ENCODE data around the gene RPS14.

The RPS14 gene

DNA sequence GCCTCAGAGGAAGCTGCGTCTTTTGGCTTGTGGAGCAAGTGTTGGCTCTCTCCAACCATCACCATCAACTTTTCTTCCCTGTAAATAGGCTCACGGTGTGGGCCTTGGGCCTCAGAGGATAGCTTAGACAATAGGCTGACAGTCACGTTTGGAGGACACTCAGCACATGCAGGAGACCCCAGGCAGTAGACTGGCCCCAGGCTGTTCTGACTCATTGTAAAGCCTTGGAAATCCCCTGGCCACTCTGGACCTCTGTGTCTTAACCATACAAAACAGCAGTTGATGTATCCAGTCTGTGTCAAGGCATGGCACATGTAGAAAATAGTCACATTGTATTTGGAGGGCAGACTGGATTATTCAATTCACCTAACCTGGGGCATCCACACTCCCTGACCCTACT is 55.4 kb downstream of the RPS14 start:
- no peak overlapping the region for H3K4me3 ChIP-seq (ENCODE audit: low read depth, low read length)
- TF ChIP-seq MAX (IDR thresholded peaks at IDR 0.05; ENCODE audit: low read depth, low read length) (no peak), MYC (IDR thresholded peaks at IDR 0.05; ENCODE audit: low read depth, low read length) (no peak), POLR2A (IDR thresholded peaks at IDR 0.05; ENCODE audit: extremely low read depth, insufficient read length) (no peak), CTCF (IDR thresholded peaks at IDR 0.05; ENCODE audit: low read depth, low read length) (no peak)
- no peak for DNase-seq (ENCODE audit: low read depth)

DNA sequence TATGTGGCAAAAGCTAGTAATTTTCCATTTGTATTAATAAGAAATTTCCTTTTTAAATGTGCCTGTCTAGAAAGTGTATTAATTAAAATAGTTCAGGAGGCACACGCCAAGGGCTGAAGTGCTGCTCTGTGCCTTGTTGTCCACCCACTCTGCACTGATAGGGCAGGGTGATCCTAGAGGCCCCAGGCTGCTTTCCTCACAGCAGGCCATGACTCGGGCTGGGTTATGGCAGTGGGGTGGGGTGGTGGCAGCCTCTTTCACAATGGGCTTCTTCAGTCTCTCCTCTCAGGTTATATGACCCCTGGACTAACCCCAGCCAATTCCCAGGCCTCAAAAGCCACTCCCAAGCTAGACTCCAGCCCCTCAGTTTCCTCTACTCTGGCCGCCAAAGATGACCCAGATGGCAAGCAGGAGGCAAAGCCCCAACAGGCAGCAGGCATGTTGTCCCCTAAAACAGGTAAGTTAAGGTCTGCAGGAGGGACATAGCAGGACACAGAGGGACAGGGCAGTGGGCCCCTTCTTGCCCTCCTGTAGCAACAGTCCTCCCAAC is 56.4 kb downstream of the RPS14 start:
- H3K4me3 ChIP-seq (ENCODE audit: low read depth, low read length) = no peak overlapping the region
- DNase-seq (ENCODE audit: low read depth) = no peak
- TF ChIP-seq MAX (IDR thresholded peaks at IDR 0.05; ENCODE audit: low read depth, low read length) (no peak), POLR2A (IDR thresholded peaks at IDR 0.05; ENCODE audit: extremely low read depth, insufficient read length) (no peak), MYC (IDR thresholded peaks at IDR 0.05; ENCODE audit: low read depth, low read length) (no peak), CTCF (IDR thresholded peaks at IDR 0.05; ENCODE audit: low read depth, low read length) (no peak)

- H3K4me3 ChIP-seq (ENCODE audit: low read depth, low read length) = no peak overlapping the region
- TF ChIP-seq MAX (IDR thresholded peaks at IDR 0.05; ENCODE audit: low read depth, low read length) (no peak), MYC (IDR thresholded peaks at IDR 0.05; ENCODE audit: low read depth, low read length) (no peak), CTCF (IDR thresholded peaks at IDR 0.05; ENCODE audit: low read depth, low read length) (no peak), POLR2A (IDR thresholded peaks at IDR 0.05; ENCODE audit: extremely low read depth, insufficient read length) (no peak)
- no peak for DNase-seq (ENCODE audit: low read depth)
Observed at GRCh38 chr5:150392680-150393079, 56.9 kb downstream of the RPS14 start.

Data from NB4 (cell line).